ENCODE results near the gene SNHG17. TPM values are rescaled to one million over a fixed set of nuclear protein-coding genes. Genes with fewer than 3 reads are reported as not detected.

Gene SNHG17
- total and polyA plus RNA-seq, 9 of the 15 experiments (the other 6 are each of a cell fraction or from before 2014, with no cell fraction given): 29.8 to 106 (median 57.7) TPM

- Histone ChIP-seq H3K9ac (ENCODE audit: insufficient read depth in 1 of 2, low read depth in 2 of 2, low read length in 2 of 2) (no peak overlapping the region), H2AFZ (ENCODE audit: low read depth, low read length) (peak overlapping the region; percentile 81), H3K4me1 (replicated peaks in 1 of 2; ENCODE audit: control insufficient read depth in 2 of 2, insufficient read depth in 2 of 2, low read length in 2 of 2) (no peaks in the 10 kb centered on the region), H4K20me1 (replicated peaks; ENCODE audit: control insufficient read depth, insufficient read depth, low read length) (no peaks in the 10 kb centered on the region), H3K36me3 (ENCODE audit: control insufficient read depth, insufficient read depth, low read length) (no peaks in the 10 kb centered on the region), H3K4me3 (no peak overlapping the region), H3K27me3 (ENCODE audit: control insufficient read depth in 2 of 2, insufficient read depth in 2 of 2, low read length in 2 of 2) (peaks cover 6 to 9% of the 10 kb centered on the region in 2 experiments; a peak in 2 of 5 replicates), H3K4me2 (ENCODE audit: insufficient read depth, low read length) (no peak overlapping the region), H3K9me1 (ENCODE audit: control insufficient read depth, insufficient read depth, low read length) (no peaks in the 10 kb centered on the region), H3K27ac (ENCODE audit: extremely low read depth, low read depth, low read length) (no peak overlapping the region), H3K79me2 (ENCODE audit: control insufficient read depth, insufficient read depth, low read length) (no peaks in the 10 kb centered on the region), H3K9me3 (replicated peaks; ENCODE audit: control insufficient read depth, insufficient read depth, low read depth, low read length) (no peaks in the 10 kb centered on the region; the same call in 1 of the 2 replicates)
- WGBS (ENCODE audit: insufficient coverage, low coverage, missing lambda C conversion rate): 11% methylated on average over 8 of the region's 8 CpGs
- intact Hi-C loops (cut with micrococcal nuclease): no loop called here
- DNase-seq (ENCODE audit: extremely low read depth in 1 of 4, low spot score in 3 of 4) (no peak), ATAC-seq (no peak), FAIRE-seq (no peak)
- in situ Hi-C loops (cut with MboI): no loop called here
- POLR2A ChIA-PET: interaction anchor here (0.6 to 0.7 kb wide), 3 partner anchors 12 to 39 kb away, joined by 3 read pairs; no protein-coding TSS in a partner anchor
- CTCF ChIA-PET (ENCODE audit: low intra/inter-chr PET ratio): no interaction called here
- BruUV-seq (replicated peaks): no TSS peak
- TF ChIP-seq CREM (IDR thresholded peaks at IDR 0.05; ENCODE audit: low read depth) (0 out of 2 replicates have a peak, but pooled peaks have one; percentile 9), ZNF512 (tag; IDR thresholded peaks at IDR 0.05) (no peak), FOXM1 (IDR thresholded peaks at IDR 0.05; ENCODE audit: low read depth) (peak; percentile 76), FOXM1 (CRISPR knock-in tag; IDR thresholded peaks at IDR 0.05; ENCODE audit: low read depth) (no peak), ZNF436 (CRISPR knock-in tag; IDR thresholded peaks at IDR 0.05) (no peak), EHMT2 (IDR thresholded peaks at IDR 0.05) (peak; percentile 15; the same call in 1 of the 2 replicates), ZBTB40 (IDR thresholded peaks at IDR 0.05) (peak; percentile 80), ZBTB40 (CRISPR knock-in tag; IDR thresholded peaks at IDR 0.05) (no peak), ZNF133 (CRISPR knock-in tag; IDR thresholded peaks at IDR 0.05) (no peak), RAD51 (IDR thresholded peaks at IDR 0.05; ENCODE audit: borderline replicate concordance, low read depth) (no peak), SPI1 (IDR thresholded peaks at IDR 0.05; ENCODE audit: borderline replicate concordance, low read depth, low read length) (peak; percentile 89), L3MBTL2 (IDR thresholded peaks at IDR 0.05) (peak; percentile 49; the same call in 1 of the 2 replicates), MEIS2 (IDR thresholded peaks at IDR 0.05; ENCODE audit: partially characterized antibody) (peak; percentile 56)
Measured at GRCh38 chr20:38386004-38386403, 49.1 kb downstream of the SNHG17 start.

All from K562 (cell line).